GM12801 (cell line): ENCODE results near the gene AKT1S1.

Experiments used
- CTCF ChIP-seq: IDR thresholded peaks from one replicate; pipeline ENCODE4 v1.5.1; 2011; ENCODE audit warnings: control low read depth; ENCODE audit not compliant: insufficient read length; ENCODE audit errors: extremely low read depth

Gene AKT1S1

GRCh38 chr19:49860336-49861102 lies 16.6 kb downstream of the AKT1S1 start:
- no peak for TF ChIP-seq CTCF

GRCh38 chr19:49859682-49860335 lies 17.3 kb downstream of the AKT1S1 start:
- no peak for TF ChIP-seq CTCF

- TF ChIP-seq CTCF: no peak
Observed at GRCh38 chr19:49858088-49858985, 18.8 kb downstream of the AKT1S1 start.

GRCh38 chr19:49857838-49858087 lies 19.4 kb downstream of the AKT1S1 start:
- no peak for TF ChIP-seq CTCF

GRCh38 chr19:49857061-49857837 lies 19.9 kb downstream of the AKT1S1 start:
- no peak for TF ChIP-seq CTCF

- no peak for TF ChIP-seq CTCF
Observed at GRCh38 chr19:49856574-49857021, 20.6 kb downstream of the AKT1S1 start.
